Fibroblast of lung (primary cell): ENCODE data around the gene TEDC1. TPM values are rescaled to one million over a fixed set of nuclear protein-coding genes. Genes with fewer than 3 reads are reported as not detected.

ENCODE experiments used
- DNase-seq, 2 donors: peaks; one replicate each; pipeline versions ENCODE4 v3.0.0 to v3.0.0-alpha.2; 2010; ENCODE audit warnings: low read depth in 2 of 2
- H2AFZ ChIP-seq: 2 replicates; pipeline ENCODE4 v1.5.1; 2012; ENCODE audit warnings: low read length, control low read depth, inconsistent platforms
- H3K27ac ChIP-seq: 2 replicates; pipeline ENCODE4 v1.5.1; 2011; ENCODE audit warnings: low read length, control low read depth; ENCODE audit not compliant: insufficient read depth
- H3K27me3 ChIP-seq: 2 replicates; pipeline ENCODE4 v1.5.1; 2011; ENCODE audit warnings: mild to moderate bottlenecking, low read length; ENCODE audit not compliant: control insufficient read depth, insufficient read depth
- H3K36me3 ChIP-seq: 2 replicates; pipeline ENCODE4 v1.5.1; 2011; ENCODE audit warnings: low read length; ENCODE audit not compliant: control insufficient read depth, insufficient read depth
- H3K4me1 ChIP-seq: 2 replicates; pipeline ENCODE4 v1.5.1; 2011; ENCODE audit warnings: low read length; ENCODE audit not compliant: control insufficient read depth, insufficient read depth; ENCODE audit errors: extremely low read depth
- H3K4me2 ChIP-seq: 2 replicates; pipeline ENCODE4 v1.5.1; 2011; ENCODE audit warnings: low read length, control low read depth; ENCODE audit not compliant: insufficient read depth; ENCODE audit errors: extremely low read depth
- H3K4me3 ChIP-seq, 4 experiments: fragments of 200-600 bp in 1 of 4; sonication (generic) in 1 of 4; replicated peaks in 1 of 4; 2 replicates each; pipeline ENCODE4 v1.5.1; 2011 to 2016; ENCODE audit warnings: low read length in 4 of 4, low read depth in 3 of 4, mild to moderate bottlenecking in 3 of 4, control low read depth in 2 of 4, inconsistent platforms in 1 of 4, mixed read lengths in 1 of 4; ENCODE audit not compliant: insufficient read depth in 1 of 4; ENCODE audit errors: control extremely low read depth in 1 of 4
- H3K79me2 ChIP-seq: 2 replicates; pipeline ENCODE4 v1.5.1; 2012; ENCODE audit warnings: mild to moderate bottlenecking, low read length, inconsistent platforms; ENCODE audit not compliant: control insufficient read depth, insufficient read depth
- H3K9ac ChIP-seq: 2 replicates; pipeline ENCODE4 v1.5.1; 2011; ENCODE audit warnings: mild to moderate bottlenecking, low read length, control low read depth; ENCODE audit not compliant: insufficient read depth
- H3K9me3 ChIP-seq: 2 replicates; pipeline ENCODE4 v1.5.1; 2012; ENCODE audit warnings: low read depth, low read length; ENCODE audit not compliant: control insufficient read depth, insufficient read depth
- H4K20me1 ChIP-seq: 2 replicates; pipeline ENCODE4 v1.5.1; 2011; ENCODE audit warnings: low read length; ENCODE audit not compliant: control insufficient read depth, insufficient read depth; ENCODE audit errors: extremely low read depth
- EZH2 ChIP-seq: IDR thresholded peaks from 2 replicates; pipeline ENCODE4 v1.5.1; 2012; ENCODE audit warnings: low read length, control low read depth, mild to moderate bottlenecking; ENCODE audit errors: missing control alignments
- polyA plus RNA-seq, 2 donors: library from polyadenylated mRNA; depleted of rRNA in 1 of 2; stranded (reverse) in 1 of 2; unstranded in 1 of 2; fragments of >200 nt; gene quantifications; 2 replicates each; pipeline ENCODE4 v1.2.1, GENCODE V29; 2011 to 2012; ENCODE audit warnings: missing spikeins in 1 of 2
- total RNA-seq: library from RNA; depleted of rRNA; stranded (reverse); fragments of >200 nt; gene quantifications from 2 replicates; pipeline ENCODE4 v1.2.1, GENCODE V29; 2014
- TF ChIP-seq, protein P1 (sequence below), 2 donors: IDR thresholded peaks in 1 of 2; conservative IDR thresholded peaks in 1 of 2; 1 replicate in 1 of 2; 2 replicates in 1 of 2; pipeline ENCODE4 v1.5.1; 2011 to 2012; ENCODE audit warnings: low read length in 2 of 2, control low read depth in 1 of 2, inconsistent platforms in 1 of 2, low read depth in 1 of 2, mild to moderate bottlenecking in 1 of 2

Gene TEDC1
- total and polyA plus RNA-seq, 2 donors (not counting 1 experiment from before 2014, with no cell fraction given) = 0.69 to 2.5 TPM

- H4K20me1 ChIP-seq = no peaks in the 10 kb centered on the region
- no peaks in the 10 kb centered on the region for H3K9me3 ChIP-seq
- H3K79me2 ChIP-seq = no peaks in the 10 kb centered on the region
- DNase-seq = no peak
- no peak overlapping the region for H3K27ac ChIP-seq
- no peak overlapping the region for H3K4me3 ChIP-seq
- H3K9ac ChIP-seq = no peak overlapping the region
- H3K4me1 ChIP-seq = peaks cover 7% of the 10 kb centered on the region
- no peak for TF ChIP-seq EZH2
- TF ChIP-seq, protein P1, sequence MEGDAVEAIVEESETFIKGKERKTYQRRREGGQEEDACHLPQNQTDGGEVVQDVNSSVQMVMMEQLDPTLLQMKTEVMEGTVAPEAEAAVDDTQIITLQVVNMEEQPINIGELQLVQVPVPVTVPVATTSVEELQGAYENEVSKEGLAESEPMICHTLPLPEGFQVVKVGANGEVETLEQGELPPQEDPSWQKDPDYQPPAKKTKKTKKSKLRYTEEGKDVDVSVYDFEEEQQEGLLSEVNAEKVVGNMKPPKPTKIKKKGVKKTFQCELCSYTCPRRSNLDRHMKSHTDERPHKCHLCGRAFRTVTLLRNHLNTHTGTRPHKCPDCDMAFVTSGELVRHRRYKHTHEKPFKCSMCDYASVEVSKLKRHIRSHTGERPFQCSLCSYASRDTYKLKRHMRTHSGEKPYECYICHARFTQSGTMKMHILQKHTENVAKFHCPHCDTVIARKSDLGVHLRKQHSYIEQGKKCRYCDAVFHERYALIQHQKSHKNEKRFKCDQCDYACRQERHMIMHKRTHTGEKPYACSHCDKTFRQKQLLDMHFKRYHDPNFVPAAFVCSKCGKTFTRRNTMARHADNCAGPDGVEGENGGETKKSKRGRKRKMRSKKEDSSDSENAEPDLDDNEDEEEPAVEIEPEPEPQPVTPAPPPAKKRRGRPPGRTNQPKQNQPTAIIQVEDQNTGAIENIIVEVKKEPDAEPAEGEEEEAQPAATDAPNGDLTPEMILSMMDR (conservative IDR thresholded peaks at IDR 0.05 in 1 of 2, IDR thresholded peaks at IDR 0.05 in 1 of 2; ENCODE audit: low read depth in 1 of 2, low read length in 2 of 2) = no peak
- H3K27me3 ChIP-seq = no peaks in the 10 kb centered on the region
- H3K4me2 ChIP-seq = no peak overlapping the region
- H2AFZ ChIP-seq = no peak overlapping the region
- H3K36me3 ChIP-seq = peaks cover 26% of the 10 kb centered on the region
These were observed 29.1 kb upstream of the TEDC1 start for GRCh38 chr14:105461903-105462302.

DNA sequence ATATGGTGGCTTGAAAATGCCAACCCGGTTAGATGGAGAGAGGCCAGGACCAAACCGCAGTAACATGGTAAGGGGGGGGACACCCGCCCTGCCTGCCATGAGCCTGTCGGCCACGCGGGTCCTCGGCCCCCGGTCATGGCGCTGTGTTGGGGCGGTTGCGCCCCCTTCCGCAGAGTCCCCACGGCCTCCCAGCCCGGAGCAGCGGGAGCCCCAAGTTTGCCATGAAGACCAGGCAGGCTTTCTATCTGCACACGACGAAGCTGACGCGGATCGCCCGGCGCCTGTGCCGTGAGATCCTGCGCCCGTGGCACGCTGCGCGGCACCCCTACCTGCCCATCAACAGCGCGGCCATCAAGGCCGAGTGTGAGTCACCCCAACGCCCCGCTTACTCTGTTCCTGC lies 26.5 kb upstream of the TEDC1 start:
- Histone ChIP-seq H4K20me1 (no peaks in the 10 kb centered on the region), H3K27me3 (no peaks in the 10 kb centered on the region), H3K36me3 (peaks cover 34% of the 10 kb centered on the region), H3K4me1 (peaks cover 7% of the 10 kb centered on the region), H3K9ac (no peak overlapping the region), H3K4me2 (no peak overlapping the region), H3K4me3 (no peak overlapping the region), H3K9me3 (no peaks in the 10 kb centered on the region), H3K79me2 (no peaks in the 10 kb centered on the region), H2AFZ (no peak overlapping the region), H3K27ac (no peak overlapping the region)
- DNase-seq = no peak
- TF ChIP-seq, protein P1 (conservative IDR thresholded peaks at IDR 0.05 in 1 of 2, IDR thresholded peaks at IDR 0.05 in 1 of 2; ENCODE audit: low read depth in 1 of 2, low read length in 2 of 2) = no peak
- TF ChIP-seq EZH2 = no peak

DNA sequence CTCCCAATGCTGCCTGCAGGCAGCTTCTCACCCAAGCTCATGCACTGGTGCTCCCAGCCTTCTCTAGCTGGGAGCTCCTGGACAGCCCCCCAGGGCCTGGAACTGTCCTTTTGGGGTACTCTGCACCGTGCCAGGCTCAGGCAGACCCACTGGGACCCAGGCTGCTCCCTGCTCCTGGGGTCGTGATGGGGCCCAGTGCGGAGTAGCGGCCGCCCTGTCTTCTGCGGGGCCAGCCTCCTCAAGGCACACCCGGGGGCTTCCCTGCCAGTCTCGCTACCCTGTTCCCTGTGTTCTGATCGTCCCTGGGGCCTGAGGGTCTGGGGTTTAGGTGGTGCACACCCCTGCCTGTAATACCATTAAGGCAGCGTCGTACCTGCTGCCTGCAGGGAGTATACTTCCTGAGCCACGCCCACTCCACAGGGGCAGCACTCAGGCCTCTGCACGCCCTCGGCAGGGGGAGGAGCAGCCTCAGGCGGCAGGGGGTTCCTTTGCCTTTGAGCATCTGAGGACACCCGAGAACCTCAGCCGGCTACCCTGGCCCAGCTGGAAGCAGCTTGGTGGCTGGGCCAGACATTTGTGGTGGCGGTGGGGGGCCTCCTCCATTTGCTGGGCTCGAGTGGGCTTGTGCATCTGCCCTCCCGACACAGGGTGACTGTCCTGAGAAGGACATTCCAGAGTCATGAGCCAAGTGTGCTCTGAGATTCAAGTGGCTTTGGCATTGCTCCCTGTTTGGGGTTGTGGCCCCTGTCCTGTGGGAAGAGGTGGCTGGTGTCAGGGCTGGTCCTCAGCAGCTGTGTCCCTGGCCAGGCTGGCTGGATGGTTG lies 25.6 kb upstream of the TEDC1 start:
- peaks cover 39% of the 10 kb centered on the region for H3K36me3 ChIP-seq
- no peak overlapping the region for H3K4me2 ChIP-seq
- peaks cover 7% of the 10 kb centered on the region for H3K4me1 ChIP-seq
- DNase-seq = peak in 1 of 2 donors; percentile 20
- H2AFZ ChIP-seq = no peak overlapping the region
- no peaks in the 10 kb centered on the region for H3K9me3 ChIP-seq
- H3K4me3 ChIP-seq = no peak overlapping the region
- H3K27me3 ChIP-seq = no peaks in the 10 kb centered on the region
- no peak overlapping the region for H3K9ac ChIP-seq
- TF ChIP-seq EZH2 = no peak
- TF ChIP-seq, protein P1 (conservative IDR thresholded peaks at IDR 0.05 in 1 of 2, IDR thresholded peaks at IDR 0.05 in 1 of 2; ENCODE audit: low read depth in 1 of 2, low read length in 2 of 2) = no peak
- no peaks in the 10 kb centered on the region for H4K20me1 ChIP-seq
- H3K79me2 ChIP-seq = no peaks in the 10 kb centered on the region
- no peak overlapping the region for H3K27ac ChIP-seq
